HG03571 (cell line): Measurements from ENCODE around the gene SLC27A5.
"Not testable (repeated sequence)": the region's sequence is repeated elsewhere in the genome, so short reads cannot be mapped to it uniquely, and the experiment has no call there.

ENCODE experiments used
- ATAC-seq: cut with Tn5 transposase; IDR thresholded peaks from one replicate; pipeline ENCODE4 v1.9.1; 2021; ENCODE audit not compliant: unreplicated experiment

Gene SLC27A5

GRCh38 chr19:58551123-58551497, 39.3 kb upstream of the SLC27A5 start:
- no peak for ATAC-seq

GRCh38 chr19:58550362-58551122, 38.8 kb upstream of the SLC27A5 start:
- ATAC-seq, result no peak

- ATAC-seq, result no peak
These were observed 38.0 kb upstream of the SLC27A5 start for GRCh38 chr19:58549664-58550361.

GRCh38 chr19:58548859-58549663, 37.3 kb upstream of the SLC27A5 start:
- no peak for ATAC-seq

GRCh38 chr19:58547323-58548312, 35.8 kb upstream of the SLC27A5 start:
- no peak for ATAC-seq

GRCh38 chr19:58546019-58546530, 34.3 kb upstream of the SLC27A5 start:
- no peak for ATAC-seq

- ATAC-seq, result no peak
These were observed 33.7 kb upstream of the SLC27A5 start for GRCh38 chr19:58545286-58546018.

GRCh38 chr19:58544591-58545285, 32.9 kb upstream of the SLC27A5 start:
- ATAC-seq, result peak; percentile 43

- peak; percentile 86 for ATAC-seq
These were observed 32.2 kb upstream of the SLC27A5 start, which contains the start of gene TRIM28 for GRCh38 chr19:58543826-58544590. Gene TRIM28 (plus strand): TSS chr19:58544064. CDS start chr19:58544758, 694 bp downstream.

- ATAC-seq, result not testable (repeated sequence)
These were observed 31.0 kb upstream of the SLC27A5 start for GRCh38 chr19:58542641-58543372.

GRCh38 chr19:58539169-58539559, 27.4 kb upstream of the SLC27A5 start:
- ATAC-seq, result not testable (repeated sequence)

- no peak for ATAC-seq
These were observed 26.7 kb upstream of the SLC27A5 start for GRCh38 chr19:58538257-58539168.

GRCh38 chr19:58536852-58537798, 25.3 kb upstream of the SLC27A5 start:
- no peak for ATAC-seq

GRCh38 chr19:58535857-58536256, 24.1 kb upstream of the SLC27A5 start:
- no peak for ATAC-seq
